Stimulated activated CD4-positive, alpha-beta T cell treated with anti-CD3 and anti-CD28 coated beads, Interleukin-15, amount 100 ng/mL, for 48 hours (primary cell): ENCODE measurements around the gene UGT1A10.

Source experiments
- DNase-seq, 2 donors: peaks; one replicate each; pipeline ENCODE4 v3.0.0-alpha.2; 2020; ENCODE audit warnings: low read depth in 2 of 2

The UGT1A10 gene

DNA sequence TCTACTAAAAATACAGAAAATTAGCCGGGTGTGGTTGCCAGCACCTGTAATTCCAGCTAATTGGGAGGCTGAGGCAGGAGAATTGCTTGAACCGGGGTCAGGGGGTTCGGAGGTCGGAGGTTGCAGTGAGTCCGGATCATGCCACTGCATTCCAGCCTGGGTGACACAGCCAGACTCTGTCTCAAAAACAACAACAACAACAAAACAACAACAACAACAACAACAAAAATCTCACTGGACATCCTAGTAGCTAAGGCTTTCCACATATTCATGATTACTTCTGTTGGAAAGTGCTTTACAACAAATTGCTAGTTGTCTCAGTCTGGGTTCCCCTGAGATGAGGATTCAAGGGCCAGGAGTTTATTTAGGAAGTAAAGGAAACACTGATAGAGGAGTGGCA lies 137.6 kb downstream of the UGT1A10 start:
- DNase-seq = no peak

DNA sequence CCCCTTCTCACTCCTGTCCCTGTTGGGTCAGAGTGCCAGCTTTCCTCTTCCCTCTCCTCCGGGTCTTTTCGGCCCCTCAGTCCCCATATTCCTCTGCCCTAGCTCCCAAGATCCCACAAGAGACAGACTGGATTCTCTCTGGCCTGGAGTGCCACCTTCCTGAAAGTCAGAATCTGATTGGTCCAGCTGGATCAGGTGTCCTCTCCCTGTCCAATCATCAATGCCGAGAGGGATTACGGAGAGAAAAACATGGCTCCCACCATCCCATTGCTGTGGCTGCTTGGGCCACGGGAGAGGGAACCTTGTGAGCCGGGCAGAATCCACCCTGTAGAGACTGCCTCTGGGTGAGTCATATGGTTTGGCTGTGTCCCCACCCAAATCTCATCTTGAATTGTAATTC lies 139.2 kb downstream of the UGT1A10 start:
- DNase-seq = no peak

DNA sequence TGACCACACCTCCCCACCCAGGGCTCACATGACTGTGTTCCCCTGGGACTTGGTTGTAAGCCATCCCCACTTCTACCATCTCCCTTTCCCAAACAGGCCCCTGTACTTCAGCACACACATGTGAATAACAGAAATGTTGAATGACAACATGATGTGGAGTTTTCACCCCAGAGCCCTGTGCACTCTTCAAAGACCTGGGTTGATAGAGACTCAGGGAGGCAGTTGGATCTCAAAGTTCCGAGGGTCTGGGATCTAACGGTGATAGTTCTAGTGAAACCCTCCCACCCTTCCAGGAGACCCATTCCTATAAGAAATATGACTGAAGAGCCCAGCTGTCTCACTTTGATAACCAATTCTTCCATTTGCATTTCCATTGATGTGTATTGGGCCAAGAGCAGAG lies 141.8 kb downstream of the UGT1A10 start, which contains the start of gene MROH2A:
Gene MROH2A (plus strand): TSS at position 301 of the 400 bp plus-strand sequence. CDS start 1,029 bp downstream, outside the sequence.
- DNase-seq = no peak

DNA sequence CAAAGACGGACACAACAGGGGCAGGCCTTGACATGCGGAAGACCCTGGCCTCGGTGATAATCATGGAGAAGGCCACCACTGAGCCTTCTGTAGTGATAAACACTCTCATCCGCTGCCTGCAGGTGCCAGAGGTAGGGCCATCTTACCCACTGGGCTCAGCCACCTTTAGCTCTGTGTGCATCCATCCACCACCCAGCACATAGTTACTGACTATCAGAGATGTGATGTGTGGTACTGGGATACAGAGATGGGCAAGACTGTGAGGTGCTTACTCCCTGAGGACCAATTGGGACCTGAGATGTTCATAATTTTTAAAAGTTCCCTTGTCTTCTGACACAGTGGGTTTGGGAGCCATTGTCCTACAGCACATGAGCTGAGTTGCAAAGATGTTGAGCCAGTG lies 143.5 kb downstream of the UGT1A10 start:
- no peak for DNase-seq

DNA sequence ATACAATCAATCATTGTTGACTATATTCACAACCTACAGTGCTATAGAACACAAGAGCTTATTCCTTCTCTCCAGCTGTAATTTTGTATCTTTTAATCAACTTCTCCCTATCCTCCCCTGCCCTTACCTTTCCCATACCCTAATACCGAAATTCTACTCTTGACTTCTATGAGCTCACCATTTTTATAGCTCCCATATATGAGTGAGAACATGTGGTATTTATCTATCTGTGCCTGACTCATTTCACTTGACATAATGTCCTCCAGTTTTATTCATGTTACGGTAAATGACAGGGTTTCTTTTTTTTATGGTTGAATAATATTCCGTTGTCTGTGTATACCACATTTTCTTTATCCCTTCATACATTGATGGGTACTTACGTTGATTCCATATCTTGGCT lies 144.5 kb downstream of the UGT1A10 start:
- DNase-seq = no peak

DNA sequence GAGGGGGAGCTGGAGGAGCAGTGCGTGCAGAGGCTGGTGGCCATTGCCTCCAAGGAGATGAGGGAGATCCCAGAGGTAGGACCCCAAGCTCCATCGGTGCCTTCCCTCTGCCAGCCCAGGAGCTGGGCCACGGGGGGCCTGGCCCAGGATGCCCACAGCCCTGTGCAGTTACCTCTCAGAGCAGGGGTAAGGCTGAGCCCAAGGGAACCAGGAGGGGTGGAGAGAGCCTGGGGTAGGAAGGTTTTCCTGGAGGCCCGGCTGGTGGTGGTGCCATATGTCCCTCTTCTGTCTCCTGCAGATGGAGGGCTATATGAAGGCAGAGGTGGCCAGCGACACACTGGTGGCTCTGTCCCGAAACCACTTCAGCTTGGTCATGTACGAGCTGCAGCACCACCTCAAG lies 153.3 kb downstream of the UGT1A10 start:
- DNase-seq = no peak

DNA sequence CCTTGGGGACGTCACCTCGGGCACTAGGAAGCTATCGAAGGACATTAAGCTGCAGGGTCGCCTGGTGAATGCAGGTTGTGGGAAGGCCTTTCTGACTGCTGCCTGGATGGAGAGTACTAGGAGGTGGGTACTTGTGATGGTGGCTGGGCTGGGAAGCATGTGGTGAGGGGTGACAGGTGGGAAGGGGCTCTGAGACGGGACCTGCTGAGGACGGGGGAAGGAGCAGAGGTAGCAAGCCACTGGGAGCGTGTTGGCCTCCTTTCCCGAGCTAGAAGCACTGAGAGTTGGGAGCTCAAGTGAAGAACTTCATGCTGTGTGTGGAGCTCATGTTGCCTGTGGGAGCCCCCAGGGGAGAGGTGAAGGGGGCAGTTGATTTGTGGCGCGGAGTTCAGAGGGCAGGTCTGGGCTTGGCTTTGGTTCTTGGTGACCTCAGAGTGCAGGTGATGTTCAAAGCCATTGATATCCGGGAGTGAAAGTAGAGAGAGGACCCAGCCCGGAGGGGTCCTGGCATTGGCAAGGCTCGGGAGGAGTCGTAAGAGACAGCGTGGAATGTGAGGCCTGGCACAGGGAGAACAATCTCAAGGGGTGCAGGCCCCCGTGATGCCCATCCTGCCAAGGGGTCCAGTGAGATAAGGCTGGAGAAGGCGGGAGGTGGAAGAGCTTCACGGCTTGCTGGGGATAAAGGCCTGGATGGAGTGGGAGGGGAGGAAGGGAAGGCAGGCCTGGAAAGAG lies 155.1 kb downstream of the UGT1A10 start:
- DNase-seq = no peak

DNA sequence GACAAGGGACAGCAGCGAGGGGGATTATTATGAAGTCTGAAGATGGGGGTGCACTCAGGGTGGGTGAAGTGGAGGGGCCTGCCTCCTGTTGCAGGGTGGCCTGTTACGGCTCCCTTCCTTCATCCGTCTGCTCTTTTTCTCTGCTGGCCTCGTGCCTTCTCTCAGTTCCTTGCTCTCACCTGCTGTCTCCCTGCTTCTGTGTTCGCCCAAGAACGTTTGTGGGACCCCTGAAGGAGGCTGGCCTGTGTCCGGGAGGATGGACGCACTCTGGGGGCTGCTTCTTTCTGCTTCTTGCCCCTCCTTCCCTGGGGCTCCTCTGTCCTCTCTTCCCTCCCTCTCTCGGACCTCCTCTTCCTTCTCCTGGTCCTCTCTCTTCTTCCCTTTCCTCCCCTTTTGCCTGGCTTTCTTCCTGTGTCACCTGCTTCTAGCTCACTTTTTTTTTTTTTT lies 155.7 kb downstream of the UGT1A10 start:
- DNase-seq = no peak

DNA sequence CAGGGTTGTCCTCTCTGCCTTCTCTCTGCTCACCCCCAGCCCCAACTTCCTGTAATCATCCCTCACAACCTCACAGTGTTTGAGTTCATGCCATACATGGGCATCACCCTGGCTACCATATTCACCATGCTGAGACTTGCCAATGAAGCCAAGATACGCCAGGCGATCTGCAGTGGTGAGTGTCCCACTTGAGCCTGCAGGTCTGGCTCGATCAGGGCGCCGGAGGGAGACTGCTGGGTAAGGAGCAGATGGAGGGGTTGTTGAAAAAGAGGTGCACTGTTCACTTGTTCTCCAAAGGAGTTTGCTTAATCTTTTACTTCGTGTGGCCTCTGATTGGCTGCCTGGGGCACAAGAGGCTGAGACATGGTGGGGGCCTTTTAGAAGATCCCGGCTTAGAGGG lies 156.5 kb downstream of the UGT1A10 start:
- no peak for DNase-seq

DNA sequence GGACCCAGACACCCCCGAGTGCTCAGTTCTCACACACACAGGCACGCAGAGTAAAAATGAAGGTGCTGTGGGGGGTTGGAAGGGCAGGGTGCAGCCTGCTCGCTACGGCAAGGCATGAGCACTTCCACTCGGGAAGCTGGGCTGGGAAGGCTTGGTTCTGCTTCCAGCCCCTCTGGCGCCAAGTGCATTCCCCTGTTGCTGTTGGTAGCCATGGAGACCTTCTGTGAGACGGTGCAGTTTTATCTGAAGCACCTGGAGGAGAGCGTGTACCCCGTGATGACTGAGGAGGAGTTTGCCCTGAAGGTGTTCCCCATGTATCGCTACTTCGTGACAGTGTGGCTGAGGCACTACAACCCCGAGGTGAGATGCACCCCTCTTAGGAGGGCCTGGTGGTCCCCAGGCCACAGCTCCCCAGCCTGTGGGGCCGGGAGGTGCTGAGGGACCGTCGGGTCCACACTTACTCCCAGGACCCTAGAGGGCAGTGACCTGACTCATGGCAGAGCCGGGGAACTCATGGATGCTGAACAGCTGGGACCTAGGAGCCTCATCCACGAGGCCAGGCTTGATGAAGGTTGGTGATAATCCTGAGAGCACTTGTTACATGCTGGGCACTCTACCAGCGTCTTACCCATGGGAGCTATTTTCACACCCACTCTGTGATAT lies 157.3 kb downstream of the UGT1A10 start:
- no peak for DNase-seq

DNA sequence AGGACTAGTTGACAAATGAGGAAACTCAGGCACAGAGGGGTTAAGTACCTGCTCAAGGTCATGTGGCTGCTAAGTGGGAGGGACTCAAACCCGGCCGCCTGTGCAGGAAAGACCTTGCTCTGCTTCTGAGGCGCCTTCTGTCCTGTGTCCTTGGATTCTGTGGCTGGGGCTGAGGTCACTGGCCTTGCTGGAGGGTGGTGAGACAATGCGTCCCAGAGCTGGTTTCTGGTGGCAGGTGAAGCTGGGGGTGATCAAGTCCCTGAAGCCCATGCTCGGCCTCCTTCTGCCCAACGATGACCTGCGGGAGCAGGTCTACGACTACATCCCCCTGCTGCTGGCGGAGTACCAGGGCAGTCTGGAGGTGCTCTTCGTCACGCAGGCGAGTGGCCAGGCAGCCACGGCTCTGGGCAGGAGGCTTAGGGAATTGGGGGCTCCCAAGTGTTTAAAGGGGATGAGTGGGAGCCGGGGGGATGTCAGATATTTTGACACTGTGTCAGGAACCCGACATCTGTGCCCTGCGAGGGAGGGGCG lies 157.9 kb downstream of the UGT1A10 start:
- DNase-seq = no peak

DNA sequence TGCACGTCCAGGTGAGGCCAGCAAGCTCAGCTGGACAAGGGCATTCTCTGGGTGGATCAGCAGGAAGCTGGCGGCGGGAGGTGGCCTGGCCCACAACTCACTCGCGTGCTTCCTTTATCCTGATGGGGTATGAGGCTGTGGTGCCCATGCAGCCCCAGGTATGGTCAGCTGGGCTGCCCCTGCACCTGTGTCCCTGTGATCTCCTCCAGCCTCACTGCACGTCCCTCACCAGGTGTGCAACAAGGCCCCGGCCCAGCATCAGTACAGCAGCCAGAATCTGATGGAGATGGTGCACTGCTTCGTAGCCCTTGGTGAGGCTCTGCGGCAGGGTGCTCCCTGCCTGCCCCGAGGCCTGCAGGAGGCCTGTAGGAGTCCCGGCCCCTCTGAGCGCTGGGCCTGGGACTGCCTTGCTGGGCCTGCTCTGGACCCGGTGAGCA lies 159.5 kb downstream of the UGT1A10 start:
- DNase-seq = no peak

DNA sequence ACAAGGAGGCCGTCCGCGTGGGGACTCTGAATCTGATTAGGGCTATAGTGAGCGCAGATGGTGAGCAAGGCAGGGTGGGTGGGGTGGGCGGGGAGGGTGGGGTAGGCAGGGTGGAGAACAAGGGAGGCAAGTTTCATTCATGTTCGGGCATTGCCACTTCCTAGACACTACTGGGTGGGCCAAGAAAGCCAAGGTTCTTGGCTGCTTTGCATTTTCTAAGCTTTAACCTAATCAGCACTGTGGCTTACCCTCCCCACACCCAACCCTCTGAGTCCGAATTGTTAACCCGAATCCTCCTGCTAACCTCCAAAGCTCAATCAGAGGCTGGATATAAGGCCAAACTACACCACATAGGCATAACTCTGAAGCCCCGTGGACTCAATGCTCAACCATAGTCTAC lies 160.0 kb downstream of the UGT1A10 start:
- no peak for DNase-seq

DNA sequence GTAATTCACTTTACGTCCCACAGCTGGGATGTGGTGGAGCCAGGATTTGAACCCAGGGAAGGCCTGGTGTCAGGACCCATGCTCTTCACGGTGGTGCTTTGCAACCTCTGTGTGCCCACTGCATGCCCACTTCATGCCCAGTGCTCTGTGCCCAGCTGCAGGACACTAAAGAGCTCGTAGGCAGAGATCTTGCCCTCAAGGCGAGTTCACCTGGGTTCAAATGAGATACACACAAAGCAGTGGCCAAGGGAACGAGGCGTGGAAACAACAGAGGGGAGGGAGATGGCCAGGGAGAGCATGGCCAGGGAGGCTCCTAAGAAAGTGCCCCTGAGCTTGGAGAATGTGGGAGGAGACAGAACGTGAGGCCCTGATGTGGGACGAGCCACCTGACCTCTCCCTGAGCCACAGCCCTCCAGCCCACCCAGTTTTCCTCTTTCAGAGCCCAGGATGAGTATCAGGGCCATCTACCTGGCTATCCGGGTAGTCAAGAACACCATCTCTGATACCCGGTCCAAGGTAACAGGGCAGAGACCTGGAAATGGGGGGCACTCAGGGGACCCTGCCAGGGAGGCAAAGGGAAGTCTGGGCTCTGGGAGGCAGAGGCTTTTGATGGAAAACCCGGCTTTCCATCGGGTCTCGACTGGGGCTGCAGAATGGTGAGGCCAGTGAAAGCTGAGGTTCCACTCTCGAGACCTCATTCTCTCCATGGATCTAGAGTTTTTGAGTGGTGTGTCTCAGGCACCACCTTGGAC lies 162.3 kb downstream of the UGT1A10 start:
- no peak for DNase-seq

DNA sequence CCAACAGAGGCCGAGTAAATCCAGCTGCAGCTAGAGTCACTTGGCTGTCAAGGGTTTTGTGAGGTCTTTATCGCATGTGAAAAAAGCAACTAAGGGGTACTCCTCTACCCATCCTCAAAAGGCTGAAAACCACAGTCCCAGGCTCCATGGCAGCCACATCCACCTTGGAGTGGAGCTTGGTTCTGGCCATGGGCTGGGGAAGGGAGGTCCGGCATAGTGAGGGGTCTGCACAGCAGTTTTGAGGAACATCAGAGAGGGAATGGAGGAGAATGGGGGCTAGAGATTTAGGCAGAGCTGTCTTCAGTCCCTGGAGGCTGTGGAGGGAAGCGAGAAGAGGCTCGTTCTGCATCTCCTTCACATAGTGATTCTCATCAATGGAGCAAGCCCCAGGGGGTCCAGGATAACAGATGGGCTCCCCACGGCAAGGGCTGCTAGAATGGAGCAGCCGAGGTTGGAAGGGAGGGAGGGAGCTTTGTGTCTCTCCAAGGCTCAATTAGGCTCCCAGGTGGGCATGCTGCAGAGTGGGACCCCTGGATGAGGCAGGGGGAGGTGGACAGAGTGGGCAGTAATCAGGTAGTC lies 162.9 kb downstream of the UGT1A10 start:
- no peak for DNase-seq

DNA sequence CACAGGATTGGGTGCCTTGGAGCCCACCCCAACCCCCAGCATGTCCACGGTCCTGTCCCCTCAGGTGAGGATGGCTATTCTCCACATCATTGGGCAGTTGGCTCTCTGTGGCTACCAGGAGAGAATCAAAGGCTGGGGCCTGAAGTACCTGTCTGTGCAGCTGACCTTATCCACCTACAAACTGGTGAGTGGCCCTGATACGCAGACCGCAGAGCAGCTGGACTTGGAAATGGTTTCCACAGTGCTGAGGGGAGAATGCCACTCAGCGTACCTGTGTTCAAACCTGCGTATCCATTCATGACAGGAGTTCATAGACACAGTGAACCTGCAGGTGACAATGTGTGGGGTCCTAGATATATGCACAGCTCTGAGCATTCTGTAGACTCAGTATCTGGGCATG lies 163.5 kb downstream of the UGT1A10 start:
- no peak for DNase-seq

DNA sequence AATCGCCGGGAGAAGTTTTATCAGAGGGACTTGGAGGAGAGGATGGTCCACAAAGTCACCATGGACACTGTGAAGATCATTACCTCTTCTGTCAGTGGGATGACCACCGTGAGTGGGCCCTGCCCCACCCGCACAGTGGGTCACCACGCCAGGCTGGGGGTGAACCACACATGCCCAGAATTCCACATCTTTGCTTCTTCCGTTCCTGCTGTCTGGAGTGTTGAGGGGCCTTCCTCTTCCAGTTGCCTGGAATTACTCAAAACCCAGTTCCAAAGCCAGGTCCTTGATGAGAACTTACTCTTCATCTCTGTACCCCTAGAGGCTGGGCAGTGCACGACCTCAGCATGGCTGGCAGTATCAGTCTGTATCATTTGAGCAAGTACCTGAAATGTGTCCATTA lies 164.0 kb downstream of the UGT1A10 start:
- no peak for DNase-seq

DNA sequence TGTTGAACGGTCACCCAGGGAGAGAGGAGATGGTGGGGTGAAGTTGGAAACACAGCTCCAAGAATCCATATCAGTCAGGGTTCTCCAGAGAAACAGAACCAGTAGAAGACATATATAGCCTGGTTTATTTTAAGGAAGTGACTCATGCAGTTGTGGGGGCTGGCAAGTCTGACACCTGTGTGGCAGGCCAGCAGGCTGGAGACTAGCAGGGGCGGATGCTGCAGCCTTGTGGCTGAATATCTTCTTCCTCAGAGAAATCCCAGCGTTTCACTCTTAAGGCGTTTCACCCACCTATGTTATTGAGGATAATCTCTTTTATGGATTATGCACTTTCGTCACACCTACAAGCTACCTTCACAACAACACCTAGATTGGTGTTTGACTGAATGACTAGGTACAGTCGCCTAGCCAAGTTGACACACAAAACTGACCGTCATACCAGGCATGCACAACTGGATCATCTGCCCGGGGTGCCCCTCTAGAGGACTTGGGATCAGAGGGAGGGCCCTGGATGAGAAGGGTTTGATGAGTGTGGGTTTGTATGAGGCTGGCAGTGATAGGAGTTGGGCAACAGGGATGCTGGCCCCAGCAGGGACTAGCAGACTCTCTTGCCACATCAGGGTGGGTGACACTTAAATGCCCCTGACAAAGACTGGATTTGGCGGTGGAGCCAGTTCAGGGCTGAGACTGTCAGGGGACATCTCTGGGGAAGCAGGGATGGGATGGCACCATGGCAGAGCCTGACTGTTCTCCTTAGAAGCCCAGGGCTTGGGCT lies 165.3 kb downstream of the UGT1A10 start:
- no peak for DNase-seq

DNA sequence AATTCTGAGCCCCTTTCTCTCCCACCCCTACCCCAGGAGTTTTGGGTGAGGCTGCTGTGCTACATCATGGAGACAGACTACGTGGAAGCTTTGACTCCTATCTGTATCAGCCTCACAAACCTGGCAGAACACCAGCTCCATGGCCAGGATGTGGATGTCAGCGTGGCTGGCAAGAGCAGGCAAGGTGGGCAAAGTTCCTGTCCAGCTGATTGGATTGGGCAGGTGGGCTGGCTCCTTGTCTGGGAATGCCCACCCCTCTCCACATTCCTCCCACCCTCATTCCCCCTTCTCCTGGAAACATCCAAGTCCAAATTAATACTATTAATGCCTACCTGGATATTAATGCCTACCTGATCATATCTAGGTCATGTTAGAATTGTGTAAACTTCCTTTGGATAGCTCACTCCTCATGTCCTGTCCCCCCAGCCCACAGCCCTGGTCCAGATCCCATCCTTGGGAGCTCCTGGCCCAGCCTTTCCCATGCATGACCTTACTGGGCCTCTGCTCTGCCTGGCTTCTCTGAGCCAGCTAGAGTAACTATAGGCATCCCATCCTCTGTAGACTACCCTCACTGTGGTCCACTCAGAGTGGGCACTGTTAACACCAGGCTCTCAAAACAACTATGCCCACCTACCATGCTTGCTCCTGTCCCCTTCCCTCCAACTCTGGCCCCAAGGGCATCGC lies 166.0 kb downstream of the UGT1A10 start:
- DNase-seq = no peak

DNA sequence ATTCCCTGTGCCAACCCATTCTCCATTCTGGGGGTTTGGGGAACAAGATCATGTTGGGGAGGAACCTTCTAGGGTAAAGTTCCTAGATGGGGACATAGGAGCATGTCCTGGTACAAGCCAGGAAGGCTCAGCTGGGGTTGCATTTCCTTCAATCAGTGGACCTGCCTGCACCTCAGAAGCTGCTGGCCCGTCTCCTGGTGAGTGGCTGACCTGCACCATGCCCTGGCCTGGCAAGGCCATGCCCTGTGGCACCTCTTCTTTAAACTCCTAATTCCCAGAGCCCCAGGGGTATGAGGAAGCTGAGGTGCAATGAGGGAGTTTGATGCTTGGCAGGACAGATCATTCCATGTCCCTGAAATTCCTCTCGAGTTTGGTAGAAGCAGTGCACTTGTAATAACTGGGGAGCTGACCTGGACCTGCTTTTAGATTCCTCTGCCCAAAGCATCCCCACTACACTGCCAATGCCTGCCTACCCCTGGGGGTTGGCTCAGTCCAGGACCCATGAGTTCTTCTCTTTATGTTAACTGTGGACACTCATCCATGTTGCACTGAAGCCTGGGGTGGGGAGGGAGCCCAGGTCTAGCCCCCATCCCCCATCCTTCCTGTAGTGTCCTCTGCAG lies 167.2 kb downstream of the UGT1A10 start:
- DNase-seq = no peak
